GM18502 (cell line): ENCODE measurements around the gene DLL1.
"Not testable (repeated sequence)": the region's sequence is repeated elsewhere in the genome, so short reads cannot be mapped to it uniquely, and the experiment has no call there.

Experiments used
- ATAC-seq: cut with Tn5 transposase; IDR thresholded peaks from one replicate; pipeline ENCODE4 v1.9.1; 2021; ENCODE audit warnings: mild to moderate bottlenecking; ENCODE audit not compliant: unreplicated experiment, poor library complexity

Gene DLL1

DNA sequence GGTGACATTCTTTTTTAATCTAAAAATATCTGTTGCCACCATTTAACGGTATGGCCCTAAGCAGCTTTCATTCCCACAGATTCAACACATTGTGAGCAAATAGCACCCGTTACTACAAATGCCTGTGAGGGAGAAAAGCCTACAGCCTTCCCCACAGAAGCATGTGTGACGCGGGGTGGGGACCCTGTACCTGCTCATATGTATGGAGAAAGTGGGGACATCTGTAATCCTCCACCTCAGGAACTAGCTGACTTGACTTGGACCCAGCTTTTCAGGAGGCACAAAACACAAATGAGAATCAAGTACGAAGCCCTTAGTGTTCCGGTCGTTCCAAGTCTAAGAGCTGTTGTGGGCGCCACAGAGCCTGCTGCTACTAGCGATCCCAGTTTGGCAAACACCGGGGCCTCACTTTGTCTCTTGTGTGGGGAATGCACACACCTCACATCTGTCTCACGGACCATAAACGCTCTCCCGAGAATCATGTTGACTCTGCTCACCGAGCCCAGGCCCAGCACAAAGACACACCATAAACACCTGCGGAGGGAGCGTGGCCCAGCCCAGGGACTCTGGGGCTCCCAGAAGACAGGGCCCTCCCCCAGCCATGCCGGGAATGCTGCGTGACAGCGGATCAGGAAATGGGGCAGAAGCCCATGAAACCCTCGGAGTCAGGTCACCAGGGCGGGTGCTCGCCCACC lies 21.6 kb downstream of the DLL1 start:
- ATAC-seq, result no peak

DNA sequence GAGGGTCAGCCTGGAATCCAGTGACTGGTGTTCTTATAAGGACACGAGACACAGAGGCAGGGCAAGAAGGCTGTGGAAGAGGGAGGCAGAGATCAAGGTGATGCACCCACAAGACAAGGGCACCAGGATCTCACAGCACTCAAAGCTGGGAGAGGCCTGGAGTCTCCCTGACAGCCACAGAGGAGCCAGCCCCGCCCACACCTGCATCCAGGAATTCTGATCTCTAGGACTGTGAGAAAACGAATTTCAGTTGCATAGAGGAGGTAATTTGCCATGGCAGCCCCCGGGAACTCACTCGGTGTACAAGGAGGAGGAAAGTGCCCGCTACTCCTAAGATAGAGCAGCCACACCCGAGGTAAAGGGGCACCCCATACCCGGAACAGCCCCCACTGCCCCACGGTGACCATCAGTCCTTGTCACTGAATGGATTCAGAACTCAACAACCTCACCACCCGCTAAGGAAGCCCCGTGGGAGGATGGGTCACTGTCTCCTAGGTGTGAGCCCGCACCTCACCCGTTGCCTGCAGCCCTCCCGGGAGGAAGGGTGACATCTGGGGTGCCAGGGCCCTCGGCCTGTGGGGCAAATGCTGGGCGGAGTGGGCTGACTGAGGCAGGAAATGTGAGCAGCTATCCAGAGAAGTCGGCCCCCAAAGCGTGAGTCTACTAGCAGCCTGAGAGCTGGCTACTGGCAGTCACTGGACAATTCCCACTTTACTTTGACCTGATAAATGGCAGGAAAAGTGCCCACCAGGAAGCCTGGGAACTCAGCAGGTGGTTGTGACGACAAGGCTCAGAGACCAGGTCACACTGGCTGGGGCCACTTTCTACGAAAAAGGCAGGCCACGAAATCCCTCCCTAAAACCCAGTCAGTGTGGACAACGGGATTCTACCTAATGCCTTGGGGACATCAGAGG lies 22.4 kb downstream of the DLL1 start:
- no peak for ATAC-seq

DNA sequence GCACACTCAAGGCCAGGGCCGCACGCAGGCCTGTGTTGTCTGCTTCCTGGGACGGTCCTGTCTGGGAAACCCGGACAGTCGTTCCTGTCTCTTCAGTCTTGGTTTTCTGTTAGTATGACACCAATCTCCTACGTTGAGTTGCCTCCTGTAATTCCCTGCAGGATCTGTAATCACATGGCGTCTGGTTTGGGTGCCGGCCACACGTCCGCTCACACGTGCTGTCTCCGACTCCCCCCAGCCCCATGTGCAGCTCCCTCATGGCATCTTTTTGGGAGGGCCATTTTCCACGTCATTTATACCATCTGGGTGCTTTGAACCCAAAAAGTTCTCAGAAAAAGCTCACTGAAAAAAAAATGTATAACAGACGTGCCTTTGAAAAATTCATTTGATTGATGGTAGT lies 23.2 kb downstream of the DLL1 start:
- no peak for ATAC-seq

DNA sequence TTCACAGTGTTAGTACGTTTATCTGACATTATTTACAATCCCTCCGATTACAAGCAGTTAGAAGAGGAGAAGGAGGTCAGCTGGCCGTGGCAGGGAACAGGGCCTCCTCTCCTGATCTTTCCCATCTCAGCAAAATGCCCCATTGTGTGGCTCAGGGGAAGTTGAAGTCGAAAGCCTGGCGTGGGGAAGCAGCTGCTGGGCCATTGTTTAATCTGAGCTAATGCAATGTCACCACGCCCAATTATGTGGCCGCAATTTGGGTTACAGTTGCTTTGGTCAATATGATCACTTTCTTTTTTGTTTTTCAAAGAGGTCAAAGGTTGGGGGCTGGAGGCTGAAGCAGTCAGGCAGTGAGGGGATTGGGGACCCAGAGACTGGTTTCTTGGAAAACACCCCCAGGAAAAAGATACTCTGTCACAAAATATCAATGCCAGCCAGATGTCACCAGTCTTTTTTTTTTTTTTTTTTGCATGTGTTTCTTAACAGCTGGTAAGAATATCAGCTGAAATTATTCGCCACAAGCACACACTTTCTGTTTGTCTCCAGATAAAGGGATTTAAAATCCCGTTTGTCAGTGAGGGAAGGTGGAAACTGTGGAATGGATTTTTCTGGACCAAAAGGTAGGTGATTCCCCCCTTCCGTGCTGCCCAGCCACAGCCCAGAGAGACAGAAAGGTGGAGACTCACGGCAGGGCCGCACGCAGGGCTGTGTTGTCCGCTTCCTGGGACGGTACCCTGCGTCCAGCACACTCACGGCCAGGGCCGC lies 24.6 kb downstream of the DLL1 start:
- no peak for ATAC-seq

DNA sequence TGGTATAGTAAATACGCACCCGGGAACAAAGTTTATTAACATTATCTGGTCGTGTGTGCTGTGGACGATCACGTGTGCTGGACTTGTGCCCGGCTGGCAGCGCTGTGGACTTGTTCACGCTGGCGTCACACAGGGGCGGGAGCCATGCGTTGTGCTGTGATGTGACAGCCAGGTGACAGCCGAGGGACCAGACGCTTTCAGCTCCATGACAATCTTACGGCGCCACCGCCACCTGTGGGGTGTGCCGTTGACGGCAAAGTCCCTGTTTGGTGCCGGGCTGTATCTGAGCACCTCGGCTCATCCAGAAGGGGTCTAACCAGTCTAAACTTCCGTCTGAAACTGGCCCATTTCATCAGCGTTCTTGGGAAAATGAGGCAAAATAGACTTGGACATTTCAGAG lies 25.2 kb downstream of the DLL1 start:
- no peak for ATAC-seq

DNA sequence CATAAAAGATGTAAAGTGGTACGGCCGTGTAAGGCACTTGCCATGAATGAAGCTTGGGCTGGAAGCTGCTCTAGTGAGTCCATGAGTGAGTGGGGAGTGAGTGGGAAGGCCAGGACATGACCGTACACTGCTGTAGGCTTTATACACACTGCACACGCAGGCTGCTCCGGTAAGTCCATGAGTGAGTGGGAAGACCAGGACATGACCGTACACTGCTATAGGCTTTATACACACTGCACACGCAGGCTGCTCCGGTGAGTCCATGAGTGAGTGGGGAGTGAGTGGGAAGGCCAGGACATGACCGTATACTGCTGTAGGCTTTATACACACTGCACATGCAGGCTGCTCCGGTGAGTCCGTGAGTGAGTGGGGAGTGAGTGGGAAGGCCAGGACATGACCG lies 26.2 kb downstream of the DLL1 start:
- not testable (repeated sequence) for ATAC-seq

DNA sequence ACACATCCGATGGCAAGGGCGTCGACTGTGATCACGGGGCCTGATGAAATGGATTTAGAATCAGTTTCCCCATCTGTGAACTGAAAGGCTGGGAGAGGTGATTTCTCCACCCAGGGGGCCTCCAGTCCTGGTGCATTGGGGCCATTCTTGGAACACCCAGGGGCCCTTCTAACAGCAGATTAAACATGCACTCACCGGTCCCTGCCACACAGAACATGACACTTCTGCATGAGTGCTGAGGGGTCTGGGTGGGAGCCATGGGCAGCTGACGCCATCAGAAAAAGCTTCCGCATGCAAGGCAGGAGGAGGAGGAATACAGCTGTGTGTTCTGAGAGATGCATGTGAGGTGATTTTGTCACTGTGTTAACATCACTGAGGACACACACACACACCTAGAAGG lies 26.8 kb downstream of the DLL1 start:
- ATAC-seq, result no peak

DNA sequence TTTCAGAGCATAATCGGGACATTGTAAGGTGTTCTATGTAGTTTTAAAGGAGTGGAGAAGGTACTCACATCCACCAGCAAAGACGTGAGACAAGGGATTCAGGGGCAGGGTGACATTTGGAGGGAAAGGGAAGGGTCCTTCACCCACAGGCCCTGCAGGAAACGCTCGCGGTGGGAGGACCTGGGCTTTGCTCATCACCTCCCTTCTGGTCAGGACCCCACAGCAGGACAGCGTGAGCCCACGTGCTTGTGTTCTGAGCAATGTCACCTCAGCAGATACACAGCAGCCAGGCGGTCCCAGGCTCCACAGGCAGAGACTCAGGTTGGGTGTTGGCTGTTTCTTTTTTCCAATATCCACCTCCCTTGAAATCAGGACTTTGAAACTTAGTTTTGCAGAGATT lies 27.5 kb downstream of the DLL1 start:
- no peak for ATAC-seq

DNA sequence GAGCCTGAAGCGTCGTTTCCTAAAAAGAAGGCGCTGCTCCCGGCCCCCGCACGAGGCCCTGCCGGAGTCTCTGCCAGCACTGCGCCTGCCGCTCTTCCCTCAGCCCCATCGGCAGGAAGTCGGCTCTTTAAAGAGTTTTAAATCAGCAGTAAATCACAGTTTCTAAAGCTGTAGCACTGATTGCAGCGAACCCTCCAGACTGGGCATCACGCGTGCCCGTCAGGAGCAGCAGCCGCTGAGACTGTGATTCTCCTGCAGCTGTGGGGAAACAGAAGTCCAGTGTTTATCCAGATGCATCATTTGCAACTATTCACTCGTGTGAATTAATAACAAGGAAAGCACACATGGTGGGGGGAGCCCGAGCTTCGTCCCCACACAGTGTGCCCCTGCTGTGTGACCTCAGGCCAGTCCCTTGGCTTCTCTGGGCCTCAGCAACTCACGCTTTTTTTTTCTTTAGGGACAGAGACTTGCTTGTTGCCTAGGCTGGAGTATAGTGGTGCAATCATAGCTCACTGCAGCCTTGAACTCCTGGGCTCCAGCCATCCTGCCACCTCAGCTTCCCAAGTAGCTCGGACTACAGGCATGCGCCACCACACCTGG lies 28.3 kb downstream of the DLL1 start:
- ATAC-seq, result no peak

DNA sequence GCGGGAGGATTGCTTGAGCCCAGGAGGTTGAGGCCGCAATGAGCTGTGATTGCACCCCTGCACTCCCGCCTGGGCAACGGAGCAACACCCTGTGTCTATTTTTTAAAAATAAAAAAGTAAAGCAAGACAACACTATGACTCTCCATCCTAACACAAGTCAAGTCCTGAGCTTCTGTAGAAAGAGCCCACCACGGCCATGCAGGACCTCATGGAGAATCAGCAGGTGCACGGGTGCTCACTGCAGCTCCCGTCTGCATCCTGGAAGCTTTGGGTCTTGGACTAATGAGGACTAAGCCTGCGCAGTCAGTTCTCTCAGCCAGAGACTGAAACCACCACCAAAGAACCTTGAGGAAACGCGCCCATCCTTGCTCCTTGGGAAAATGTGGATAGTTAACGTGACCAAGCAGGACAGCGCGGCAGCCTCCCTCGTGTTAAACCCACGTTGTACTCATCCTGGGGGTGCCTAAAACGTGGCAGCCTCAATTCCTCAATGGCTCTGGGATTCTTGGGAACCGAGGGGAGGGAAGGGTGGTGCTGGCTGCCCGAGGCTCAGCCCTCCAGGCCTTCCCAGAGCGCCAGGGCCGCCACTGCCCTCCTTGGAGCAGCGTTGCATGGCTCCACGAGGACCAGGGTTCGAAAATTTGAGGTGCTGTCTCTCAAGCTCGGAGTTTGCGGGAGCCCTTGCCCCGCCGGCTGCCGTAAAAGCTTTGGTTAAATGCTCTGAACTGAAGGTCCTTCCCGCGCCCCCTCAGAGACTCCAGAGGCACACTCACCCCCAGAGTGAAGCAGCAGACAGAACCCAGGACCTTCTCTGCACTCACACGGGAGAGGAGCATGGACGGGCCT lies 29.0 kb downstream of the DLL1 start:
- no peak for ATAC-seq

DNA sequence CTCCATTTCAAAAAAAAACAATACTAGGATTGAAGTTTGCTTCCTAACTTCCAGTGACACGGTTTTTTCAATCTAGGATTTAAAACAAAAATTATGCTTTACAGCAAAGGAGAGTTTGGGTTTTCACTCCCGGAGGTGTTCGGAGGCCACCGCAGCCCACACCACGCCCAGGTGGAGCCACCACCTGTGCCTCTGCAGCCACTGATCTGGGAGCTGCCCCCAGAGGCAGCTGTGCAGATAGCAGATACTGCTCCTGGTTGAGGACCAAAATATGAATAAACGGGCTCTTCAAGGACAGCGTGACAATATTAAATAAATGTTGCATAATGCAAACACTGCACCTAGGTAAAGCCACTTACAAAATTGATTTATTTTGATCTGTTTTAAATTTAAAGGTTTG lies 30.2 kb downstream of the DLL1 start:
- no peak for ATAC-seq

DNA sequence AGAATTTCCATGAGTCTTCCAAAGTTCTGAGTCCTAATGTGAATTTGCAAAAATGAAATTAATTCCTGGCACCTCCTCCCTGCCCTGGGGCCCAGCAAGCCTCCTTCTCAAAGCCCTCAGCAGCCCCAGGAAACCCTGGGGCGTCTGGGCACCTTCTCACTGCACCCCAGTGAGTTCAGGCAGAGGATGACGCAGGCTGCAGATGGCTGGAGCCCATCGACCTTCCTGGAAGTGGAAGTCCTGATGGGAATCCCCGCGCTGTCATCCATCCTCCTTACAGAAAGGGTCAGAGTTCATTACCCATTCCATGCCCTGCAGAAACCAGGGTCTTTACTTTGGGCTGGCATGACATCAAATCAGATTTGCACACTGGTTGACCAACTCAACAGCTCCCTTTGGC lies 31.6 kb downstream of the DLL1 start:
- no peak for ATAC-seq

DNA sequence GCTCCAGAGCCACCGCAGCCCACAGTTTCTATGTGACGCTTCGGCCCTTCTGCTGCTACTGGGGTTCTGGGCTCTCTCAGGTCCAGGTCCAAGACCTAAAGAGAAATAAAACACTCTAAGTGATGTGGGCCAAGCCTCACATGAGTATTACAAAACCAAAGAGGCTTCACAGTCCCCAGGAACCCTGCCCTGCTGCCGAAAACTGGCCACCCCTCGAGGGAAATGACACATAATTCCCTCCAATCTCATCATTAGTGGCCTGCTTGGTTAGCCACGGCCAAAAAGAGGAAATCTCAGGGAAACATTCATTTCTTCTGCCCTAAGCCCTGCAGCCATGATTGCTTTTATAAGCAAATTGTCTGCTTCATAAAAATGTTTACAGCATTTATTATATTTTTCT lies 32.5 kb downstream of the DLL1 start:
- ATAC-seq, result no peak

DNA sequence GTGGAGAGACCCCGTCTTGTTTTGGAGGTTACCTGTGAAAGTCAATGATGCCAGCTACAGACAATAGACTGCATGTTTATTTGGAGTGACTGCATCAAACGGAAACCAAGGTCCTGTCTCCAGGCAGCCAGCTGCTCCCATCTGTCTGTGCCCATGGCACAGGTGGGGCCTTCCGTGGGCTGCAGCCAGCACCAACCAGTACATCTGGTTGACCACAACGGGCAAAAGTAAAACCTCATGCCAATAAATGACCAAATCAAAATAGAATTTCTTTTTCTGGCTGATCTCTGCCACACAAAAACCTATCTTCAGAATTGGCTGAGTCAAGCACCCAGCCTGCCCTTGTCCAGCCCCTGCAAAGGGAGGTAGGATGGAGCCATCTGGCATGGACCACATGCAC lies 33.5 kb downstream of the DLL1 start:
- ATAC-seq, result no peak

DNA sequence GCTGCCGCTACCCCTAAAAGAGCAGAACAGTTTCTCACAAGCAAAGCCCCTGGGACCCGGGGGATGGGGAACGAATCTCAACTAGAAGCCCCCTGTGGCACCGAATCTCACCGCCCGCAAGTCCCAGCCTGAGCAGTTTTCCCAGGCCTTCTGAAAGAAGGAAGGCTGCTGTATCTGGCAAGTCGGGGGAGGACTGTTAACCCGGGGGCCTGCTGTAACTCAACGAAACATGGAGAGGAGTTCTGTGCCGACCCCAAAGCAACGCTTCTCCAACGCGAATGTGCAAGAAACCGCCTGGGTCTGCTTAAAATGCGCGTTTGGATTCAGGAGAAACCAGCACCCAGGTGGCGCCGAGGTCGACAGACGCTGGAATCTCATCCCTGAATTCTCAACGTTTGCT lies 34.2 kb downstream of the DLL1 start:
- no peak for ATAC-seq

DNA sequence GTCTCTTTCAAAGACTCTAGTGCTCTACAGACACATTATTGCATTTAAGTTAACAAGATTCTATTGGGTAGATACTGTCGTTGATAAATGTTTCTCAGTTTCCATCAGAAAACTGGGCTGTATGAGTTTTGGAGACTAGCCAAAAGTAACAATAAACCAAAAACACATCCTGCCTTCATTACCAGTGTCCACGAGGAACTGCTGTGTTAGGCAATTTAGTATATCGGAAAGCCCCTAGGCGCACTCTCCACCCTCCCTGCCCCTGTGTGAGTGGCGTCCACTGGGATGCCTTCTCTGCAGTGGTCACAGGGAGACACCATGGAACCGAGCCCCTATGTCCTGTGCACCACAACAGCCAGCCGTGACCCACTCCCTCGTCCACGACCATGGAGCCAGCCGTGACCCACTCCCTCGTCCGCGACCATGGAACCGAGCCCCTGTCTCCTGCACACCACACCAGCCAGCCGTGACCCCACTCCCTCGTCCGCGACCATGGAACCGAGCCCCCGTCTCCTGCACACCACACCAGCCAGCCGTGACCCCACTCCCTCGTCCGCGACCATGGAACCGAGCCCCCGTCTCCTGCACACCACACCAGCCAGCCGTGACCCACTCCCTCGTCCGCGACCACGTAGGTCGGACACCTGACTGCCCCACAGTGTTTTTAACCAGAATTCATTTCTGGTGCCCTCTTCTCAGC lies 35.3 kb downstream of the DLL1 start:
- ATAC-seq, result no peak

DNA sequence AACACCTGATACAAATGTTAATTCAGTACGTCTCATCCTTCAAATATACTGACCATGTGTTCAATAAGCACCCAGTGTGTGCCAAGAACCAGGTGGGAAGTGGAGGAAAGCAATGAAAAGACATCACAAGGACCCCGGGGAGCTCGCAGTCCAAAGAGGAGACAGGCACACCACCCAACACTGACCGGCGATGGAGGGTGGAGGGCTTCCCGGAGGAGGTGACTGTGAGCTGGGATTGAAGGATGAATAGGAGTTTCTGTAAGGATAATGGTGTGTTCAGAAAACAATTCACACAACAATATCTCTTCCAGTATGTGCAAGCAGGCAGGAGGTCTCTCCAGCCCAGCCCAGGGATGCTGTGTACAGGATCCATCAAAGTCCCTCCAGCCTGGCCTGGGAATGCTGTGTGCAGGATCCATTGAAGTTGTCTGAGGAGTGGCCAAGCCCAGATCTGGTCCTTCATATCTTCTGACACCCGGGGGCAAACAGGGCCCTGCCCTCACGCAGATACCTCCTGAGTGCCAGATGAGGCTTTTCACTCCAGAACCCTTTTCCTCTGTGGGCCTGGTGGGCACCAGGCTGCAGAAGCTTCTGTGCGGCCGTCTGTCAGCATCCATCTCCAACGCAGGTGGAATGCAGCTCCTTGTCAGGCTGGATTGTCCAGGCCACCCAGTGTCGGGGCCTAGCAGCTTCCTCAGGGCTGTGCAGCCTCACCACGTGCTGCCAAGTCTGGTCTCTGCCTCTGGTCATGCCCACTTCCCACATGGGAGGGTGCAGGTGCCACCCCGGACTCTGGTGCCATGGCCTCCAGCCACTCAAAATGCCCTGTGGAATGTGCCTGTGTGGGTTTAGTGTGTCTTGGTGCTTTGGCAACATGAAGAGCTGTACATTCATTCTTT lies 36.3 kb downstream of the DLL1 start:
- no peak for ATAC-seq

DNA sequence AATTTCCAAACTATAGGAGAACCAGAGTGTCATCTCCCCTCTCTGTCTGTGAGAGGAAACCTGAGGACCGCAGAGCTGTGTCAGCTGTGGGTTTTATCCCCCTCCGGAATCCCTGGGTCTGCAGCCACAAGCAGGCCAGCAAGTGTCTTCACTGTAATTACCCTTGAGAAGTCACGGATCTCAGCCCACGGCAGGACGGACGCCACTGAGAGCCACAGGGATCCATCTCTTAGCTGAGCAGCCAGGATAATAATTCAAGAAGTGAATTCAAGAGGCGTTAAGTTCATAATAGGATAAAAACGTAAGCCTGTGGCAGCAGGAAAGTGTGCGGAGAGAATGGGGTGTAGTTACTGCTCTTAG lies 37.0 kb downstream of the DLL1 start:
- no peak for ATAC-seq
